GM21717 (cell line): ENCODE results near the gene PTTG1IP.

Experiments
- ATAC-seq: cut with Tn5 transposase; IDR thresholded peaks from one replicate; pipeline ENCODE4 v1.9.1; 2021; ENCODE audit warnings: mild to moderate bottlenecking, moderate library complexity; ENCODE audit not compliant: unreplicated experiment

The PTTG1IP gene

GRCh38 chr21:44849616-44850130 is 23.8 kb downstream of the PTTG1IP start:
- no peak for ATAC-seq

- no peak for ATAC-seq
Measured at GRCh38 chr21:44848821-44849521, 24.5 kb downstream of the PTTG1IP start.

- no peak for ATAC-seq
Measured at GRCh38 chr21:44847261-44848056, 26.0 kb downstream of the PTTG1IP start.

DNA sequence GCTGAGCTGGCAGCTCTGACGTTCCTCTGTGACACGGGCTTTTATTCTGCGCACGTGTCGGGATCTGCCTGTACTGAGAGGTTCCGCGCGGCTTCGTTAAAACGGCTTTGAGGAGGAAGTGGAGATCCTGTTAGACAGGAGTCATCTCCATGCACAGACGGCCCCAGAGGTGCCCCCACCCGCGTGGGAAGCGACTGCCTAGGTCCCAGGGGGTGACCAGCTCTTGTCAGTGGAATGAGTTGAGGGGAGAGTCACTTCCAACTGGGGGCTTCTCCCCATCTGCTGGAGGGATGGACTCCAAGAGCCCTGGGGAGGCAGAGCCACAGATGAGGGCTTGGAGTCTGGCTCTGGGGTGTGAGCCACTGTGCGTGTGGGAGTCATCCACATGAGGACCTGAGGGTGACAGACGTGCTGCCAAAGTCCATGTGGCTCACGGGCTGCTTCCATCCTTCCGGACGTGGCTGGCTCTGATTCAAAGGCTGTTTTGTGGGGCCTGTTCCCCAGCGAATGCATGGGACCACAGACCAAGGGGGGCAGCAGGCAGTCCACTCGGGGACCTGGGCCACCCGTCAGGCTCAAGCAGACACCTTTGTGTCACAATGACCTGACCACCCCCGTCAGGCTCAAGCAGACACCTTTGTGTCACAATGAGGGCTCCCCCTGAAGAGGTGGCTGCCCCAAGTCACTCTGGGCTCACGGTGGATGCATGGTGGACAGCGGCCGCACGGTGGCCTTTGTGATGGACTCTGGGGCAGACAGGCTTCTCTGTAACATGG is 26.8 kb downstream of the PTTG1IP start:
- no peak for ATAC-seq

- no peak for ATAC-seq
Measured at GRCh38 chr21:44846224-44846484, 27.3 kb downstream of the PTTG1IP start.

- ATAC-seq, result no peak
Measured at GRCh38 chr21:44845418-44846223, 27.9 kb downstream of the PTTG1IP start.

GRCh38 chr21:44844256-44844655 is 29.2 kb downstream of the PTTG1IP start:
- no peak for ATAC-seq

- ATAC-seq, result no peak
Measured at GRCh38 chr21:44842721-44843445, 30.6 kb downstream of the PTTG1IP start.

DNA sequence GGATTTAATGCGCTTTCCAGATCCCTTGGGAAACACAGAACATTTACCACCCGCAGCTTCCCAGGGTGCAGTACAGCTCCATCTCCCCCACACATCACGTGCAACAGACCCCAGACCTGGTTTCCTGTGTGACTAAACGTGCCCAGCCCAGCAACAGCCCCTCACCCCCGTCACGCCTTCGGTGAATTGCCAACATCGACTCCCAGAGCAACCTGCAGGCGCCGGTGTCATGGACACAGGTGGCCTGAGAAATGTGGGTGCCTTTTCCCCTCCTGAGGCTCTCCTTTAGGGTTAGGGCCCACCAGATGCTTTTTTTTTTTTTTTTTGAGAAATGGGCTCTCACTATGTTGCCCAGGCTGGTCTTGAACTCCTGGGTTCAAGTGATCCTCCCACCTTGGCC is 31.4 kb downstream of the PTTG1IP start:
- ATAC-seq, result no peak

DNA sequence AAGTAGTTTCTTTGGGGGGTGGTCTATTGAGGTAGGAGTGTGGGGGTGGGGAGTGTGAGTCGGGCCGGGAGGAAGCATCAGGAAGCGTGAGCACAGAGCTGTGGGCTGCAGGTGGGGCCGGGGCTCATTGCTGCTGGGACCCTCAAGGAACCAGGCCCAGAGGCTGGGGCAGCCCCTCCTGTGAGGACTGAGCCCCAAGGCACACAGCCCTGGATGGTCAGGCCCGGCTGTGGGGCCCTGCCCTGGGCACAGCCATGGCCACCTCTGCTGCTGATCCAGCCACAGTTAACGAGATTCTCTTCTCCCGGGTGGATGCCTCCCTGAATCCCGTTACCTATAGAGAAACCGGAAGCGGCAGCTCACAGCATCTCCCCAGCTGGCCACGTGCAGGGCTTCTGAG is 32.7 kb downstream of the PTTG1IP start:
- no peak for ATAC-seq

- no peak for ATAC-seq
Measured at GRCh38 chr21:44838951-44839350, 34.5 kb downstream of the PTTG1IP start.

GRCh38 chr21:44838039-44838895 is 35.2 kb downstream of the PTTG1IP start:
- ATAC-seq, result no peak

DNA sequence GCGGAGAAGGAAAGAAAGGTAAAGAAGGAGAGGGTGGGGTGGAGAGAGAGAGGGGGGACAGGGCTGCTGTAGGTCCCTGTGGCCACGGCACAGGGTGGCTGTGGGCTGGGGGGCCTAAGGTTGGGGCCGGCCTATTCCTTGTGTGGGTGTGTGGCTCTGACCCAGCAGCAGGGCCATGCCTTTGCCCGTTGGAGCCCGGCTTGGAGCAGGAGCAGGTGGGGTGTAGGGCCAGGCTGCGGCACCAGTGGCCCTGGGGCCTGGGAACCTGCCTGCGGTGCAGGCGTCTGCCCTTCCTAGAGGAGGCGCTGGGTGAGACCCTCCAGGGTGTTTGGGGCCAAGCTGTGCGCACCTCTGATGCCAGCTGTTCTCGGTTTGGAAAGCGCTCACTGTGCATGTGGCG is 36.0 kb downstream of the PTTG1IP start:
- ATAC-seq, result no peak

- no peak for ATAC-seq
Measured at GRCh38 chr21:44836666-44837471, 36.6 kb downstream of the PTTG1IP start.

DNA sequence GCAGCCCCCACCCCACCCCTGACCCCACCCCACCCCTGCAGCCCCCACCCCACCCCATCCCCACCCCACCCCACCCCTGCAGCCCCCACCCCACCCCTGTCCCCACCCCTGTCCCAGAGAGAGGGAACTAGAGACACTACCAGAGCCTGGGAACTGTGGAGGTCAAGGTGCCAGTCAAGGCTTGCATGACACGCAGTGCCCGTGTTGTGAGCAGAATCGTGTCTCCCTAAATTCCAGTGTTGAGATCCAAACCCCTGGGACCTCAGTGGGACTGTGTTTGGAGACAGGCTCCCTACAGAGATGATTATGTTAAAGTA is 37.2 kb downstream of the PTTG1IP start:
- ATAC-seq, result no peak

DNA sequence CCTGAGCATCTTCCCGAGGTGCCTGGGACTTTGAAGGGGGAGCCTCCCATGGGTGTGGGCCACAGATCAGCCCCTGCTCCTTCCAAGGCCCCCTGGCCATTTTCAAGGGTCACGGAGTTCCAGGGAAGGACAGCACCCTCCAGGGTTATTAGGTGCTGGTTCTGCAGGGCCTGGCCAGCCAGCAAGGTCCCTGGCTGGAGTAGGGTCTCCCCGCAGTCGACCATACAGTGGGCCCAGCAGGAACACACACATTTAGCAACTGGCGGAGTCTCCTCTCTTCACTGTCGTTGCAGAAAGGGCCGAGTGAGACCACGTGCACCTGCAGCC is 37.9 kb downstream of the PTTG1IP start:
- ATAC-seq, result no peak

DNA sequence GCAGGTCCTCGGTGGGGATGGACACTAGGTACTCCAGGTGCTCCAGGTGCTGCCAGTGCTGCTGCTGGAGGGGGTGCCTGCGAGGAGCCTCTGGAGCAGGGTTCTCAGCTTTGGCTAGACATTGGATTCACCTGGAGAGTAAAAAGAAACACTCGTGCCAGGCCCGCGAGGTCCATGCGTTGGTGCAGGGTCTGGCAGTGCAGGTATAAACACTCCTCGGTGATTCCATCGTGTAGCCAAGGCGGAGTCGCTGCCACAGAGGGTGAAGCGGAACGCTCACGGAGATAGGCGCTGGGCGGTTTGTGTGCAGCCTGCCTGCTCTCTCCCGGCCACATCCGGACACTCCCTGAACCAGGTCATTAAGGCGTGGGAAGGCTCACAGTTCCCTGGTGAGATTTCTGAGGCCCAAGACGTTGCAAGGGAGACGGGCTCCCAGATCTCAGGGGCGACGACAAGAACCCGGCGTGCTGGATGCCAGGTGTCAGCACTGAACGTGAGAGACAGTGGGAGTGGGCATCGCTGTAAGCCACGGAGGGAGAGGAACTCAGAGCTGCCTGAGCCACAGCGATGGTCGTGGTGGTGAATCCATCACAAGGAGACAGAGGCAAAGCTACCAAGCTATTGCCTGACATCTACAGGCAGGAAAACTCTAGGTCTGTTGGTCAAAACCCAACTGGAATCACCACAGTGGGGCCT is 38.4 kb downstream of the PTTG1IP start:
- ATAC-seq, result no peak
